GM19025 (cell line): ENCODE data around the gene C2orf74.
"Not testable (repeated sequence)": the region's sequence is repeated elsewhere in the genome, so short reads cannot be mapped to it uniquely, and the experiment has no call there.

Source experiments
- ATAC-seq: cut with Tn5 transposase; IDR thresholded peaks from one replicate; pipeline ENCODE4 v1.9.1; 2021; ENCODE audit warnings: mild to moderate bottlenecking, low read depth, moderate library complexity; ENCODE audit not compliant: unreplicated experiment

Gene C2orf74

GRCh38 chr2:61161888-61162287 lies at the start of gene C2orf74:
Gene C2orf74 (plus strand): TSS chr2:61162188. CDS start chr2:61162515, 327 bp downstream.
- ATAC-seq, result no peak

- no peak for ATAC-seq
Measured at GRCh38 chr2:61114147-61114546, 47.8 kb upstream of the C2orf74 start.

DNA sequence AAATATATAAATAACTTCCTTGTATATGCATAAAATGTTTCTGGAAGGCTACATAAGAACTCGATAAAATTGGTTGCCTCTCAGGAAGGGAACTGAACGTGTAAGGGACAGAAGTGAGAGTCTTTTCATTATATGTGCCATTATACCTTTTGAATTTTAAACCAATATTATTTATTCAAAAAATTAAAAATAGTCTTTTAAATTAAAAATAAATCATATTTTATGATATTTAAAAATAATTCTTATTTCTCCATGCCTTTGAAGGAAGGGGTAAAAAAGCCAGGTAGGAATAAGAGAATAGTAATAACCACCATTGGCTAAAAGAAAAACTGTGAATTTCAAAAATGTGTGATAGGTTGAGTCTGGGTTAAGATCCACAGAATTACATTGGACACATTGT lies 45.7 kb upstream of the C2orf74 start:
- no peak for ATAC-seq

DNA sequence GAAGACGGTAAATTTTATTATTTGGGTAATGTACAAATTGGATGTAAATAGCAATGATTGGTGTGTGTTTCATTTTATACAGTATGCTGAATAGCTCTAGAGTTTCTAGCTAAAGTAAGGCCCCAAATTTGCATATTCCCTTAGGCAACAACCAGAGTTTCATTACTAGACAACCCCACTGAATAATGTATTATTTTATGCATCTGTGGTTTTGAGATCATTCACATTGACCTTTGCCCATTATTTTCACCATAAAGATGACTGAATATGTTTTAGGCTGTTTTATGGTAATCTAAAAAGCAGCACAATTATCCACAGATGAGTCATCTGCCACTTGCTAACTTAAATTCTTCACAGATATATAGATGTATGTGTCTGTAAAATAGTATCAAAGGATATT lies 44.5 kb upstream of the C2orf74 start:
- no peak for ATAC-seq

GRCh38 chr2:61125123-61125710 lies 36.8 kb upstream of the C2orf74 start:
- ATAC-seq, result no peak

DNA sequence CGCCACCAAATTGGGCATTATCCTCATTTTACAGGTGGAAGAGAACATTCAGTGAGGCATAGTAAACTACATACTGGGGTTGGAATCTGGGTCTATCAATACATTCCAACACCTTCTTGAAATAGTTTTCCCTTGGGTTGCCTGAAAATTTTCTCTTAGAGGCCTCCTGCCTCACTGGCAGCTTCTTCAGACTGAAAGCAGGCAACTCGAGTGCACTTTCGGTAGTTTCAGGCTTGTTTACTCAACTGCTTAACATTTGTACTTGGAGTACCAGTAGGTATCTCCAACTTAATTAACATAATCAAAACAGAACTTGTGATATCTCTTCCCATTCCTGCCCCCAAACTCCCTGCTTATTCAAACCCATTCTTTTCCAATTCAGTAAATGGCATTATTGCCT lies 36.2 kb upstream of the C2orf74 start:
- ATAC-seq, result no peak

GRCh38 chr2:61128122-61128521 lies 33.9 kb upstream of the C2orf74 start:
- ATAC-seq, result not testable (repeated sequence)

- no peak for ATAC-seq
Measured at GRCh38 chr2:61134141-61134540, 27.8 kb upstream of the C2orf74 start.

DNA sequence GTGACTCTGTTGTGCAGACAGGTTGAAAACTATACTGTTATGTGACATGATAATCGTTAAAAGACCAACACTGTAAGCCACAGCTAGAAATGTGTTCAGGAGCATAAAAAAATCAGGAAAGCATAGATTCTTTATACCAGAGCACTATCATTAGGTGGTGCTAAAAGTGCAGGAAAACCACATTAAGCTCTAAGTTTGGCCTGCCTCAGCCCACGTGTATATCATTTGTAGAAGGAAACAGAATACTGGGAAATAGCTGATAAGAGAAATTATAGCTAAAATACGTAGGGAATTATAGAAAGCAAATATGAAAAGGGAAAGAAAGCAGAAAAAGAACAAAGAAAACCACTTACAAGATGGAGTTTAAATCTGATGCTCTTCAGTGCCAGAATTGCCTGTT lies 26.5 kb upstream of the C2orf74 start:
- no peak for ATAC-seq

- ATAC-seq, result no peak
Measured at GRCh38 chr2:61138859-61139258, 23.1 kb upstream of the C2orf74 start.

DNA sequence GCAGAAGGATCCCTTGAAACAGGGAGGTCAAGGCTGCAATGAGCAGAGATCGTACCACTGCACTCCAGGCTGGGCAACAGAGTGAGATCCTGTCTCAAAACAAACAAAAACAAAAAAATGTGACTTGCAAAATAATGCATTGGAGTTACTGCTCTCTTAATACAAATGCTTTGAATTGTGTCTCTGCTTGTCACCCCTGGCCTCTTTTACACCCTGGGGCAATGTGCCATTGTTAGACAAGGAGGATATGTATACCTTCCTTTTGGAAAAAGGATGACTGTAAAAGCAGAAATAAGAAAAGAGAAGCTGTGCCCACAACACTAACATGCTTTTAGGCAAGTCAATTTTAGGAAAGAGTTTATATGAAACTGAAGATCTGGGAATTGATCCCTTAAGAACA lies 20.8 kb upstream of the C2orf74 start:
- no peak for ATAC-seq

DNA sequence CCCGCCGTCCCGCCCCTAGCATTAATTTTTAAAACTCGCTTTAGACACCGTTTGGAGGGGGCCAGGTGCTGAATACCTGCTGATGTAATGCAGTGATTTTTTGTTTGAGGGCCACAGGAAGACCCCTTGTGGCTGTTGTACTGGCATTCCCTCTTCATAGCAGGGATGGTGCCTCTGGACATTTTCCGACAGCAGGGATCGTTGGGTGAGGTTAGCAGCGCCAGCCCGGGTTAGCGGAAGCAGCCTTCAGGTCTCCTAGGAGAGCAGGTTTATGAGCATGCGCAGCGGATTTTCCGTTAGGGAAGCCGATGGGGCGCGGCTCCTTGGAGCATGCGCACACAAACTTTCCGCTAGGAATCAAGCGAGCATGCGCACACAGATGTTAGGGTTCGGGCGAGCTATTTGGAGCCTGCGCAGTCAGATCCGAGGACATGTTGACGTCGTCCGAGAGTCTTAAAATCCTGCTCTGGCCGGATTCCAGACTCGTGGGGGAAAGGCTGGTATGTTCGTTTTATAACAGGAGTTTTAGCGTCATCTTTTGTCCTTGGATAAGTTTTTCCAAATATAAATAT lies 17.2 kb upstream of the C2orf74 start:
- peak; percentile 89 for ATAC-seq

DNA sequence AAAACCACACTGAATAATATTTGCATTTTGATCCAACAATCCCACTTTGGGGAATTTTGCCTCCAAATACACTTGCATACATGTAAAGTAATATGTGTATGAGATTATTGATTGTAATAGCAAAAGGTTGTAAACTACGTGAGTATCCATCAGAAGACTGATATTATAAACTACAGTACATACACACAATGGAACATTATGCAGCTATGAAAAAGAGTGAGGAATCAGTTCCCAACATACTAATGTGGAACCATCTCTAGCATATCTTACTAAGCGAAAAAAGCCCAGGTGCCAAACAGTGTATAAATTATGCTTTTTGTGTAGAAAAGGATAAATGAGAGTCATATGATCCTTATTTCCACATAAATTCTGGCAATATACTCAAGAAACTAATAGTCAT lies 16.0 kb upstream of the C2orf74 start:
- no peak for ATAC-seq

DNA sequence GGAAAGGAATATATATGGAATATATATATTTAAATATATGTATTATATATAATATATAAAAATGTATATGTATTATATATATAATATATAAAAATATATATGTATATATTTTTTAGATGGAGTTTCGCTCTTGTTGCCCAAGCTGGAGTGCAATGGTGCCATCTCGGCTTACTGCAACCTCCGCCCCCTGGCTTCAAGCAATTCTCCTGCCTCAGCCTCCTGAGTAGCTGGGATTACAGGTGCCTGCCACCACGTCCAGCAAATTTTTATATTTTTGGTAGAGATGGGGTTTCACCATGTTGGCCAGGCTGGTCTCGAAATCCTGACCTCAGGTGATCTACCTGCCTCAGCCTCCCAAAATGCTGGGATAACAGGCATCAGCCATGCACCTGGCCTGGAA lies 13.9 kb upstream of the C2orf74 start:
- not testable (repeated sequence) for ATAC-seq

DNA sequence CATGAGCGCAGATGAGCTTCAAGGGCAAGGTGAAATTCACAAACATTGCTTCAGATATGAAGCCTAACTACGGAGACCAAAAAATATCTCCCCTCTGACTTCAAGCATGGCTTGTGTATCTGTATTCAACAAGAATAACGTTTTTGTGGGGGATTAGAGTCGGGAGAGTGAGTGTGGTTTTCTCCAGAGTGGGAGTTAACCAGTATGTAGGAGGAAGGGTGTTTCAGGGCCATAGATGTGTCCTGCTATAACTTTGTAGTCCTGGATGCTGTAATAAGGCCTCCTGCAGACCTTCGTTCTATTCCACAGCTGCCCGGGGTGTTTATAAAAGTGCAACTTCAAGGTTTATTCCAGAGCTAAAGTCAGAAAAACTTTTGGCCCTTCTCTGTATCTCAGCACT lies 12.9 kb upstream of the C2orf74 start:
- ATAC-seq, result no peak

DNA sequence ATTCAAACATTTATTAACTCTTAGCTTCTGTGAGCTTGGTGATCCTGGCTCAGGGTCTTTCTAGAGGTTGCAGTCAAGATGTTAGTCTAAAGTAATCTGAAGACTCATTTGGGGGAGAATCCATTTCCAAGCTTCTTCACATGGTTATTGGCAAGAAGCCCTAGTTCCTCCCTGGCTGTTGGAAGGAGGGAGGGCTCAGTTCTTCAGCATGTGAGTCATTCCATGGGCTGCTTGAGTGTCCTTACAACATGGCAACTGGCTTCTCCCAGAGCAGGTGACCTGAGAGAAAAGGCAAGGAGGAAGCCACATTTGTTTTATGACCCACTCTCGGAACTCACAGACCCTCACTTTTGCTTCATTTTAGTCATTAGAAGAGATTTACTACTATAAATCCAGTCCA lies 10.6 kb upstream of the C2orf74 start:
- ATAC-seq, result no peak

- no peak for ATAC-seq
Measured at GRCh38 chr2:61157371-61158003, 4.5 kb upstream of the C2orf74 start.

DNA sequence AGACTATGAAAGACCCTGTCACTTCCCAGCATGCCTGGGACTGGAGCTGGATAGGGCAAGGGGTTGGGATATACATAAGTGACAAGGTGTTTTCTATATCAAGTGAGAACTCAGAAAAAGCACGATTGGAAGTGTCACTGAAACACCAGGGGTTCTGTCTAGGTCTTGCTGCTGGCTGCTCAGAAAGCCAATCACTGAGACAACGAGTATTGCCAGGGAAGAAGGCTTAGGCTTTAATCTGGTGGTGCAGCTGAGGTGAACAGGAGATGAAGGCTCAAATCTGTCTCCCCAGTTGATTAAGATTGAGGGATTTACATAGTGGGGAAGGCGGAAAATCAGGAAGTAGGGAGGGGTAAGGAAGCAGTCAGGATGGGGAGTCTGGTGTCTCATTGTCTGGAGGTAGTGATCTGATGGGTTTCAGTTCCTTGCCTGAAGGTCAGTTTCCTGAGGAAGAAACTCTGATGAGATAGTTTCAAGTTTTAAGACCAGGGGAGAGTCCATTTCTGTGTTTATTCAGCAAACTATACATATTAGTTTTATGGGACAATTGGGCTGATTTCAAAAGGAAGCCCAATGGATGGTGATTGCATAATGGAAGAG lies 3.5 kb upstream of the C2orf74 start:
- ATAC-seq, result no peak

GRCh38 chr2:61162721-61163120 lies 733 bp downstream of the C2orf74 start:
- no peak for ATAC-seq

GRCh38 chr2:61165082-61165481 lies 3.1 kb downstream of the C2orf74 start:
- not testable (repeated sequence) for ATAC-seq

GRCh38 chr2:61165946-61166345 lies 4.0 kb downstream of the C2orf74 start:
- no peak for ATAC-seq

DNA sequence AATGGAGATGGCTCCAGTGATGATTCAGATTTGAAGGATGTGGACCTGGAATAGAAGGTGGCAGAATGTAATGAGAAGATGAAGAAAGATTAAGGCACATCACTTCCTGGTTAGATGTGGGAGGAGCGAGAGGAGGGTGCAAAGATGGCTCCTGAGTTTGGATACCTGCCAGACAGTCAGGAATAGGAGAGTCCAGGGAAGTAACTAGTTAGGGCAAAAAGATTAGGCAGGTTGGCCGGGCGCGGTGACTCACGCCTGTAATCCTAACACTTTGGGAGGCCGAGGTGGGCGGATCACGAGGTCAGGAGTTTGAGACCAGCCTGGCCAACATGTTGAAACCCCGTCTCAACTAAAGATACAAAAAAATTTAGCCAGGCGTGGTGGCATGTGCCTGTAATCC lies 5.6 kb downstream of the C2orf74 start:
- ATAC-seq, result no peak
